Thyroid gland (tissue), 4 donors: ENCODE data around the gene ZNF580.

Experiments
- CTCF ChIP-seq, 6 experiments: fragments of 200-600 bp in 3 of 6; fragments of 450-650 bp in 3 of 6; sonication (generic) in 3 of 6; IDR thresholded peaks; one replicate each; pipeline ENCODE4 v1.5.1; 2016 to 2019; ENCODE audit warnings: antibody characterized with exemption in 6 of 6, mild to moderate bottlenecking in 2 of 6, inconsistent platforms in 1 of 6, moderate library complexity in 1 of 6
- POLR2A ChIP-seq, 2 donors: fragments of 450-650 bp; IDR thresholded peaks; one replicate each; pipeline ENCODE4 v1.6.1; 2017; ENCODE audit warnings: antibody characterized with exemption in 2 of 2, mild to moderate bottlenecking in 2 of 2, moderate library complexity in 1 of 2

GRCh38 chr19:55593096-55593772 is 47.6 kb upstream of the ZNF580 start:
- no peak for TF ChIP-seq CTCF (IDR thresholded peaks at IDR 0.05)
- no peak for TF ChIP-seq POLR2A (IDR thresholded peaks at IDR 0.05)
